MG63 (cell line): ENCODE results near the gene DEPDC5. TPM values are rescaled to one million over a fixed set of nuclear protein-coding genes. Genes with fewer than 3 reads are reported as not detected.
"Not testable (repeated sequence)": the region's sequence is repeated elsewhere in the genome, so short reads cannot be mapped to it uniquely, and the experiment has no call there.

ENCODE experiments used
- DNase-seq: peaks from one replicate; pipeline ENCODE4 v3.0.0-alpha.2; 2020
- H3K27me3 ChIP-seq: fragments of 250-450 bp; sonication (Bioruptor Pico); 2 replicates; pipeline ENCODE4 v1.5.1; 2020; ENCODE audit warnings: mild to moderate bottlenecking, moderate library complexity
- H3K36me3 ChIP-seq: fragments of 250-450 bp; sonication (Bioruptor Pico); 2 replicates; pipeline ENCODE4 v1.5.1; 2020; ENCODE audit warnings: mild to moderate bottlenecking, moderate library complexity
- H3K4me3 ChIP-seq: fragments of 250-450 bp; sonication (Bioruptor Pico); 2 replicates; pipeline ENCODE4 v1.5.1; 2020; ENCODE audit warnings: mild to moderate bottlenecking, moderate library complexity
- H3K9me3 ChIP-seq: fragments of 250-450 bp; sonication (Bioruptor Pico); 2 replicates; pipeline ENCODE4 v1.5.1; 2020; ENCODE audit warnings: mild to moderate bottlenecking, moderate library complexity
- total RNA-seq: library from RNA; depleted of rRNA; stranded (reverse); fragments of >200 nt; shearing (Covaris generic); gene quantifications from 2 replicates; pipeline ENCODE4 v1.2.3, GENCODE V29; 2014; ENCODE audit warnings: low replicate concordance

DEPDC5 gene
- total RNA-seq, 1 experiment from 2014 or later = 7.5 TPM

- H3K9me3 ChIP-seq = no peaks in the 10 kb centered on the region
- no peak overlapping the region for H3K4me3 ChIP-seq
- H3K36me3 ChIP-seq = peaks cover 45% of the 10 kb centered on the region
- DNase-seq = no peak
- H3K27me3 ChIP-seq = no peaks in the 10 kb centered on the region
These were observed 11.7 kb upstream of the DEPDC5 start for GRCh38 chr22:31742115-31742514.

- Histone ChIP-seq H3K4me3 (no peak overlapping the region), H3K27me3 (no peaks in the 10 kb centered on the region), H3K9me3 (no peaks in the 10 kb centered on the region), H3K36me3 (peaks cover 49% of the 10 kb centered on the region)
- DNase-seq = no peak
These were observed 11.1 kb upstream of the DEPDC5 start for GRCh38 chr22:31742682-31743081.

GRCh38 chr22:31743871-31744270, 9.9 kb upstream of the DEPDC5 start:
- Histone ChIP-seq H3K27me3 (no peaks in the 10 kb centered on the region), H3K4me3 (no peak overlapping the region), H3K36me3 (peaks cover 48% of the 10 kb centered on the region), H3K9me3 (no peaks in the 10 kb centered on the region)
- no peak for DNase-seq

GRCh38 chr22:31747441-31747840, 6.4 kb upstream of the DEPDC5 start:
- Histone ChIP-seq H3K4me3 (no peak overlapping the region), H3K27me3 (no peaks in the 10 kb centered on the region), H3K9me3 (no peaks in the 10 kb centered on the region), H3K36me3 (peaks cover 28% of the 10 kb centered on the region)
- no peak for DNase-seq

- Histone ChIP-seq H3K36me3 (peaks cover 24% of the 10 kb centered on the region), H3K9me3 (no peaks in the 10 kb centered on the region), H3K4me3 (peak overlapping the region; percentile 97), H3K27me3 (no peaks in the 10 kb centered on the region)
- no peak for DNase-seq
These were observed 5.3 kb upstream of the DEPDC5 start for GRCh38 chr22:31748490-31748889.

- Histone ChIP-seq H3K27me3 (no peaks in the 10 kb centered on the region), H3K36me3 (peaks cover 24% of the 10 kb centered on the region), H3K4me3 (peak within 1 kb of the TSS; percentile 97), H3K9me3 (no peaks in the 10 kb centered on the region)
- DNase-seq = peak; percentile 94
These were observed 4.0 kb upstream of the DEPDC5 start, which contains the start of gene PRR14L for GRCh38 chr22:31749636-31750364. PRR14L (minus strand) TSS chr22:31750132; CDS start chr22:31738860, 11,272 bp downstream.

GRCh38 chr22:31750365-31751284, 3.2 kb upstream of the DEPDC5 start:
- no peak for DNase-seq
- Histone ChIP-seq H3K9me3 (no peaks in the 10 kb centered on the region), H3K36me3 (peaks cover 21% of the 10 kb centered on the region), H3K27me3 (no peaks in the 10 kb centered on the region), H3K4me3 (peak overlapping the region; percentile 97)

- Histone ChIP-seq H3K36me3 (peaks cover 15% of the 10 kb centered on the region), H3K27me3 (no peaks in the 10 kb centered on the region), H3K9me3 (no peaks in the 10 kb centered on the region), H3K4me3 (no peak overlapping the region)
- DNase-seq = no peak
These were observed 1.5 kb upstream of the DEPDC5 start for GRCh38 chr22:31752096-31752847.

- peak overlapping the region; percentile 86 for H3K4me3 ChIP-seq
- no peaks in the 10 kb centered on the region for H3K9me3 ChIP-seq
- peak; percentile 64 for DNase-seq
- peaks cover 9% of the 10 kb centered on the region for H3K36me3 ChIP-seq
- H3K27me3 ChIP-seq = no peaks in the 10 kb centered on the region
These were observed 700 bp upstream of the DEPDC5 start for GRCh38 chr22:31753005-31753633.

- no peaks in the 10 kb centered on the region for H3K27me3 ChIP-seq
- peaks cover 12% of the 10 kb centered on the region for H3K36me3 ChIP-seq
- no peak for DNase-seq
- H3K4me3 ChIP-seq = peak overlapping the region; percentile 86
- no peaks in the 10 kb centered on the region for H3K9me3 ChIP-seq
These were observed 994 bp downstream of the DEPDC5 start for GRCh38 chr22:31754813-31755212.

GRCh38 chr22:31757265-31757664, 3.4 kb downstream of the DEPDC5 start:
- no peak for DNase-seq
- H3K36me3 ChIP-seq = peaks cover 12% of the 10 kb centered on the region
- H3K9me3 ChIP-seq = no peaks in the 10 kb centered on the region
- H3K4me3 ChIP-seq = no peak overlapping the region
- no peaks in the 10 kb centered on the region for H3K27me3 ChIP-seq

GRCh38 chr22:31758860-31759259, 5.0 kb downstream of the DEPDC5 start:
- peaks cover 12% of the 10 kb centered on the region for H3K36me3 ChIP-seq
- H3K9me3 ChIP-seq, H3K27me3 ChIP-seq, DNase-seq, H3K4me3 ChIP-seq: not testable (repeated sequence)

- H3K27me3 ChIP-seq = no peaks in the 10 kb centered on the region
- H3K9me3 ChIP-seq = no peaks in the 10 kb centered on the region
- H3K36me3 ChIP-seq = peaks cover 28% of the 10 kb centered on the region
- H3K4me3 ChIP-seq = no peak overlapping the region
- no peak for DNase-seq
These were observed 11.0 kb downstream of the DEPDC5 start for GRCh38 chr22:31764785-31765184.

- H3K9me3 ChIP-seq = no peaks in the 10 kb centered on the region
- H3K36me3 ChIP-seq = peaks cover 32% of the 10 kb centered on the region
- no peaks in the 10 kb centered on the region for H3K27me3 ChIP-seq
- no peak overlapping the region for H3K4me3 ChIP-seq
- DNase-seq = no peak
These were observed 14.7 kb downstream of the DEPDC5 start for GRCh38 chr22:31768422-31769059.

GRCh38 chr22:31773416-31773815, 19.6 kb downstream of the DEPDC5 start:
- Histone ChIP-seq H3K27me3 (no peaks in the 10 kb centered on the region), H3K36me3 (peaks cover 15% of the 10 kb centered on the region), H3K9me3 (no peaks in the 10 kb centered on the region), H3K4me3 (no peak overlapping the region)
- no peak for DNase-seq

GRCh38 chr22:31776231-31776630, 22.4 kb downstream of the DEPDC5 start:
- Histone ChIP-seq H3K27me3 (no peaks in the 10 kb centered on the region), H3K9me3 (no peaks in the 10 kb centered on the region), H3K4me3 (no peak overlapping the region), H3K36me3 (peaks cover 16% of the 10 kb centered on the region)
- peak; percentile 3 for DNase-seq
